Tibial artery (tissue), 4 donors: ENCODE results near the gene SH3D19.
A peak's percentile ranks its signal among the peaks of the same experiment; 100 is the strongest.

ENCODE experiments used
- DNase-seq, 2 donors: peaks; one replicate each; pipeline ENCODE4 v3.0.0-alpha.2; 2019
- H3K27ac ChIP-seq, 2 donors: fragments of 200-600 bp; sonication (generic) in 1 of 2; 1 replicate in 1 of 2; 2 replicates in 1 of 2; pipeline ENCODE4 v1.5.1; 2018 to 2019; ENCODE audit warnings: mild to moderate bottlenecking in 1 of 2
- H3K27me3 ChIP-seq, 2 donors: fragments of 200-600 bp; sonication (generic) in 1 of 2; one replicate each; pipeline versions ENCODE4 v1.5.1 to v1.6.0; 2016 to 2019
- H3K36me3 ChIP-seq, 3 donors: fragments of 200-600 bp; sonication (generic) in 2 of 3; one replicate each; pipeline ENCODE4 v1.5.1; 2016 to 2019; ENCODE audit warnings: mild to moderate bottlenecking in 2 of 3
- H3K4me1 ChIP-seq, 4 donors: fragments of 200-600 bp; sonication (generic) in 2 of 4; 1 replicate in 3 of 4; 2 replicates in 1 of 4; pipeline ENCODE4 v1.5.1; 2016 to 2019
- H3K4me3 ChIP-seq, 2 donors: fragments of 200-600 bp; sonication (generic) in 1 of 2; 1 replicate in 1 of 2; 2 replicates in 1 of 2; pipeline ENCODE4 v1.5.1; 2018 to 2019; ENCODE audit warnings: mild to moderate bottlenecking in 2 of 2
- H3K9me3 ChIP-seq, 3 donors: fragments of 200-600 bp; sonication (generic) in 1 of 3; one replicate each; pipeline ENCODE4 v1.5.1; 2016 to 2019
- CTCF ChIP-seq, 2 experiments: fragments of 200-600 bp in 1 of 2; fragments of 450-650 bp in 1 of 2; IDR thresholded peaks; one replicate each; pipeline ENCODE4 v1.5.1; 2017 to 2019; ENCODE audit warnings: antibody characterized with exemption in 2 of 2, mild to moderate bottlenecking in 1 of 2, moderate library complexity in 1 of 2
- intact Hi-C: fragments of 100-400 bp; cut with DNase I; formaldehyde crosslinking; loops from one replicate; pipeline ENCODE4 v1.15.0; 2023; ENCODE audit warnings: low total_unique reads

SH3D19 gene

GRCh38 chr4:151206241-151207005, 119.0 kb downstream of the SH3D19 start:
- Histone ChIP-seq H3K27me3 (no peaks in the 10 kb centered on the region), H3K9me3 (no peaks in the 10 kb centered on the region), H3K27ac (peak overlapping the region; percentile 24 to 71), H3K36me3 (no peaks in the 10 kb centered on the region), H3K4me1 (peaks cover 0 to 74% (median 26%) of the 10 kb centered on the region in 4 donors), H3K4me3 (no peak overlapping the region)
- no peak for DNase-seq
- intact Hi-C loops = no loop called here
- no peak for TF ChIP-seq CTCF (IDR thresholded peaks at IDR 0.05)

DNA sequence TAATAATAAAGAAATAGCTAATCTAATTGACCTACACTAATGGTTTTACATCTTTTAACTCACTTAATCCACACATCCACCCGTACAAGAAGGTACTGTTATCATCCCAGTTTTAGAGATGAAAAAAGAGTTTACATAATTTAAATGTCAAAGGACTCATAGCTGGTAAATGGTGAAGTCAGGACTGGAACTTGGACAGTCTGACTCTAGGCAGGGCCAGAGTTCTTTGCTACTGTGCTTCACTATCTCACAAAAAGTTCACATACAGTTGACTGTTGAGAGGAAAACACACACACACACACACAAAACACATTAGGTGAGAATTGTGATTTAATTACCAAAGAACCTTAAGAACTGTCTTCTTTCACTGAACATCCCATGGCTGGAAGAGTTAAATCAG, 119.7 kb downstream of the SH3D19 start:
- H3K27ac ChIP-seq = peak overlapping the region; percentile 24 to 71
- no peak for TF ChIP-seq CTCF (IDR thresholded peaks at IDR 0.05)
- no peaks in the 10 kb centered on the region for H3K9me3 ChIP-seq
- no peak overlapping the region for H3K4me3 ChIP-seq
- intact Hi-C loops = no loop called here
- no peak for DNase-seq
- no peaks in the 10 kb centered on the region for H3K27me3 ChIP-seq
- H3K4me1 ChIP-seq = peaks cover 0 to 78% (median 26%) of the 10 kb centered on the region in 4 donors
- no peaks in the 10 kb centered on the region for H3K36me3 ChIP-seq

- Histone ChIP-seq H3K4me3 (no peak overlapping the region), H3K9me3 (no peaks in the 10 kb centered on the region), H3K27ac (peak overlapping the region; percentile 24 to 71), H3K27me3 (no peaks in the 10 kb centered on the region), H3K36me3 (no peaks in the 10 kb centered on the region), H3K4me1 (peaks cover 0 to 81% (median 26%) of the 10 kb centered on the region in 4 donors)
- no peak for DNase-seq
- intact Hi-C loops = no loop called here
- no peak for TF ChIP-seq CTCF (IDR thresholded peaks at IDR 0.05)
These were observed 120.4 kb downstream of the SH3D19 start for GRCh38 chr4:151204925-151205524.

DNA sequence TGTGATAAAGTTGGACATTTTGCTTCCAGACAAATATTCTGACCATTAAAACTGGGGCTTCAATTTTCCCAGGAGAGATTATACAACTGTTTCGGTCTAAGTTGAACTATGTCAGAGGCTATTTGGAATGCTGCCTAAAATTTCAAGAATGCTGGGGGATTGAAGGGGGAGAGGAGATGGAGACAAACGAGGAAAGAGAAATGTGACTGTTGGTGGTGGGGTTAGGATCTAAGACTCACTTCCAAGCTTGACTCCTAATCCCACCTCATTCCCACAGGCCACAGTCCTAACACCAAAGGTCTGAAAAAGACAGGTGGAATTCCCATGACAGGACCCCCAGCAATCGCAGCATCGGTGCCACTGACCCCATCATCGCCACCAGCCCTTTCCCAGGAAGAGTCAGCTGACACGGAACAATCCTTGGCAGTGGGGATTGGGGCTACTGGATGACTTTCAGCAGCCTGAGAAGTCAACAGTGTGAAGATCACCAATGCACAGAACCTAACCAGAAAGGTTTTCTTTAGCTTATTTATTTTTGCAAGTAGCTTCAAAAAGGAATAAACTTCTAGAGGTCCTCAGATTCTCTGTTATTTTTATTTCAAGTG, 122.5 kb downstream of the SH3D19 start:
- intact Hi-C loops = no loop called here
- H3K27ac ChIP-seq = peak overlapping the region; percentile 57 to 71
- no peaks in the 10 kb centered on the region for H3K36me3 ChIP-seq
- no peak for TF ChIP-seq CTCF (IDR thresholded peaks at IDR 0.05)
- no peaks in the 10 kb centered on the region for H3K27me3 ChIP-seq
- peak overlapping the region in 1 of 2 donors; percentile 6 for H3K4me3 ChIP-seq
- DNase-seq = no peak
- H3K9me3 ChIP-seq = no peaks in the 10 kb centered on the region
- peaks cover 0 to 88% (median 35%) of the 10 kb centered on the region in 4 donors for H3K4me1 ChIP-seq

DNA sequence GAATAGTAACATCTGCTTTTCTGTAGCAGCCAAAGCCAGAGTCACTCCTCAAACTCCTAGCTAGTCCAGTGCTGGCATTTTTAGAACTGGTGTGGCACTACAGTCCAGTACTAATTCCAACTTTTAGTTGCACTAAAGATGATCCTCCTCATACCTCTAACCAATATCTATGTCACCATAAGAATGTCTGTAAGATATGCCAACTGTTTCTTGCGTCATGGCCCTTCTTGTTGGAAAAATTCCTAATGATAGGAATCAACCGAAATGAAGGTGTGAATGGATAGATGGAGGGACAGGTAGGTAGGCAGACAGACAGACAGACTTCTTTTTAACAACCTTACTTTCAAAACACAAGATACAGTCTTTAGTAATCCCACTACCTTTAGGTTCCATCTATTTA, 123.0 kb downstream of the SH3D19 start:
- intact Hi-C loops = no loop called here
- Histone ChIP-seq H3K27ac (peak overlapping the region; percentile 57 to 71), H3K27me3 (no peaks in the 10 kb centered on the region), H3K36me3 (no peaks in the 10 kb centered on the region), H3K9me3 (no peaks in the 10 kb centered on the region), H3K4me3 (no peak overlapping the region), H3K4me1 (peaks cover 0 to 88% (median 31%) of the 10 kb centered on the region in 4 donors)
- no peak for TF ChIP-seq CTCF (IDR thresholded peaks at IDR 0.05)
- no peak for DNase-seq
